ENCODE results near the gene CPD.

DNA sequence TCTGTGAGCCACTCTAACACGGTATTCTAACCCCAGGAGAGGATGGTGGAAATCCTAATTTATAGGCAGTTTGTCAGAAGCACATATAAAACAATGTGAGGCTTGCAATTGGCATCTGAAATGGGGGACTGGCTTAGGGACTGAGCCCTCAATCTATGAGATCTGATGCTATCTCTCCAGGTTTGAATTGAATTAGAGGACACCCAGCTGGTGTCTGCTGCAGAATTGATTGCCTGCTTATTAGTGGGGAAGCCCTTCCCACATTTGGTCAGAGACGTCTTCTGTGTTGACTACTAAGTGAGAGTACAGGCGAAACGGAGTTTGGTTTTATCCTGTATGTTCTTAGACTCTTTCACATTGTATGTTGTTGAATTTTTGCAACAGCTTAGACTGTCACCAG is 31.2 kb upstream of the CPD start:
- TF ChIP-seq, protein P1, sequence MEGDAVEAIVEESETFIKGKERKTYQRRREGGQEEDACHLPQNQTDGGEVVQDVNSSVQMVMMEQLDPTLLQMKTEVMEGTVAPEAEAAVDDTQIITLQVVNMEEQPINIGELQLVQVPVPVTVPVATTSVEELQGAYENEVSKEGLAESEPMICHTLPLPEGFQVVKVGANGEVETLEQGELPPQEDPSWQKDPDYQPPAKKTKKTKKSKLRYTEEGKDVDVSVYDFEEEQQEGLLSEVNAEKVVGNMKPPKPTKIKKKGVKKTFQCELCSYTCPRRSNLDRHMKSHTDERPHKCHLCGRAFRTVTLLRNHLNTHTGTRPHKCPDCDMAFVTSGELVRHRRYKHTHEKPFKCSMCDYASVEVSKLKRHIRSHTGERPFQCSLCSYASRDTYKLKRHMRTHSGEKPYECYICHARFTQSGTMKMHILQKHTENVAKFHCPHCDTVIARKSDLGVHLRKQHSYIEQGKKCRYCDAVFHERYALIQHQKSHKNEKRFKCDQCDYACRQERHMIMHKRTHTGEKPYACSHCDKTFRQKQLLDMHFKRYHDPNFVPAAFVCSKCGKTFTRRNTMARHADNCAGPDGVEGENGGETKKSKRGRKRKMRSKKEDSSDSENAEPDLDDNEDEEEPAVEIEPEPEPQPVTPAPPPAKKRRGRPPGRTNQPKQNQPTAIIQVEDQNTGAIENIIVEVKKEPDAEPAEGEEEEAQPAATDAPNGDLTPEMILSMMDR (IDR thresholded peaks at IDR 0.05), result no peak
- TF ChIP-seq POLR2A (IDR thresholded peaks at IDR 0.05), result no peak
